AG08396 (cell line): ENCODE results near the gene POMGNT1.

Source experiments
- DNase-seq: peaks from one replicate; pipeline ENCODE4 v3.0.0; 2012; ENCODE audit warnings: low spot score, mixed read lengths

The POMGNT1 gene

DNA sequence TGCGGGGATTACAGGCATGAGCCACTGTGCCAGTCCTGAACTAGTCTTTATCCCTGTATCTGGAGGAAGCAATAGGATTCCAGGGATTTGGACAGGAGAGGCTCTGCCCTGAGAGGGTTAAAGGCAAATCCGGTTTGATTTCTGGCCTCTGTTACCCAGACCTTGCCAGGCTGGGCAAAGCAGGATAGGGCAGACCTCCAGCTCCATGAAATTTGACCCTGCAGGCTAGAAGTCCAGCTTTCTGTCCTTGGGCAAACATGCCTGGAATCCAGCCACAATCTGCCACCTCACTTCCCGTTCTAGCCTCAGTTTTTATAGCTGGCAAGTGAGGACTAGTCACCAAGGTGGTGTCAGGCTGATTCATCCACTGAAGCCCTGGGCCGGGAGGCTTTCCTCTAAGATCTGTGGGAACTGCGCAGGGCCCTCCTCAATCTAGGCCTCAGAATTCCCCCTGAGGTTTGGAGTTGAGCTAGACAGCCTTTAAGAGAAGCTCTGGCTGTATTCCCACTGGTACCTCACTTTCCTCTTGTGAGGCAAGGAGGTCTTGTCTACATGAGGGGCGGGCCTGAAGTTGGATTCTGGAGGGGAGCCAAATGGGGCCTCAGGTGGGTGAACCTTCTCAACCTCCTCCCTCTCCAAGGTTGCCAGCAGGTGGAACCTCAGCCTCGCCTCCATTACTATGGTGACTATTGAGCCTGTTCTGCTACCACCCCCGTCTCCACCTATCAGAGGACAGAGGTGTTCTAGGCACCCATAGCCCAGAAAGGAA is 15.0 kb downstream of the POMGNT1 start:
- peak; percentile 84 for DNase-seq

DNA sequence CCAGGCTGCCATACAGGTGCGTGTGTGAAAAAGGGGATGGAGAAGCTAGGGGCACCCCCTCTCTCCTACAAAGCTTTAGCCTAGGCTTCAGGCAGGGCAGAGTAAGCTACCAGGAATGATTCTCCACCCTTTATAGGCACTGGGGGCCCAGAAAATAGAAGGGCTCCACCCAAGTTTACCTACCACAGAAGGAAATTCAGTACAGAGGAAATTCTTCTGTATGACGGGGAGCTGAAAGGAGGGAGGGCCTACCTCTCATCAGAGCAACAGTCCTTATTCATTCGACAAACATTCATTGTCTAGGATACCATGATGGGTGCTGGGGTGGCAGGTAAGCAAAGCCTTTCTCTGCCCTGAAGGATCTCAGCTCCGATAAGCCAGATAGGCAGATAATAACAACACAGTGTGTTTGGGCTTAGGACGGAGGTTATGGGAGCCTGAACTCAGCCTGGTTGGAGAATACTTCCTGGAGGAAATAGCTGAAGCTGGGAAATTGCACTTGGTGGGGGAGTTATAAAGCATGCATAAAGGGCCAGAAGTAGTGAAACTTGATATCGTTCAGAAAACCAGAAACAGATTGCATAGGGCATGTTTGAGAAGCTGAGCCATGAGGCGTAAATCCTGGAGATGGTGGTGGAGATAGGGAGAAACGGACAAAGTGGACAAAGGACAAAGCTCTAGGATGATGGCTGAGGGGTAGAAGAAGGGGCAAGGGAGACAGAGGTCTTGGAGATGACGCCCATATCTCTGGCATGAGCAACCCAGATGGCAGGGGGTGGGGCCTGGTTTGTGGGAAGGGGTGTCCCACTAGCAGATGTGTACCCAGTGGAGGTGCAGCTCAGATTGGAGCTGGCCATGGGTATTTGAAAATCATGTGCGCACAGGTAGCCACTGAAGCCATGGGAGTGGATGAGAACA is 16.6 kb downstream of the POMGNT1 start:
- DNase-seq: no peak

DNA sequence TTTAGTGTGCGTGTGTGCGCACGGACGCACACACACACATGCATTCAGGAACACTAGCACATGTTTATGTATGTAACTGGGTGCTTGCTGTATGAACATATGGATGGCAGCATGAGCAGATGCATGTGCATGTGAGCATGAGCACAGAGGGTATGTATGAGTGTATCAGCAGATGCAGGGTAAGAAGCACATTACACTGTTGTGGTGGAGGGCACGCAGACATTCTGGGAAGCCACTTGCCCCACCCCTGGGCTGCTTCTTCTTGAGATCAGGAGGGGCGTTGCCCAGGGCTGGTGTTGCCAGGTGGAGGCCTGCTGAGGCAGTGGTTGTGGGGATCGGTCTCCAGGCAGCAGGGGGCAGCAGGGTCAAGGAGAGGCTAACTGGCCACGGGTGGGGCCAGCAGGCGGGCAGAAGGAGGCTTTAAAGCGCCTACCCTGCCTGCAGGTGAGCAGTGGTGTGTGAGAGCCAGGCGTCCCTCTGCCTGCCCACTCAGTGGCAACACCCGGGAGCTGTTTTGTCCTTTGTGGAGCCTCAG is 18.1 kb downstream of the POMGNT1 start:
- no peak for DNase-seq

DNA sequence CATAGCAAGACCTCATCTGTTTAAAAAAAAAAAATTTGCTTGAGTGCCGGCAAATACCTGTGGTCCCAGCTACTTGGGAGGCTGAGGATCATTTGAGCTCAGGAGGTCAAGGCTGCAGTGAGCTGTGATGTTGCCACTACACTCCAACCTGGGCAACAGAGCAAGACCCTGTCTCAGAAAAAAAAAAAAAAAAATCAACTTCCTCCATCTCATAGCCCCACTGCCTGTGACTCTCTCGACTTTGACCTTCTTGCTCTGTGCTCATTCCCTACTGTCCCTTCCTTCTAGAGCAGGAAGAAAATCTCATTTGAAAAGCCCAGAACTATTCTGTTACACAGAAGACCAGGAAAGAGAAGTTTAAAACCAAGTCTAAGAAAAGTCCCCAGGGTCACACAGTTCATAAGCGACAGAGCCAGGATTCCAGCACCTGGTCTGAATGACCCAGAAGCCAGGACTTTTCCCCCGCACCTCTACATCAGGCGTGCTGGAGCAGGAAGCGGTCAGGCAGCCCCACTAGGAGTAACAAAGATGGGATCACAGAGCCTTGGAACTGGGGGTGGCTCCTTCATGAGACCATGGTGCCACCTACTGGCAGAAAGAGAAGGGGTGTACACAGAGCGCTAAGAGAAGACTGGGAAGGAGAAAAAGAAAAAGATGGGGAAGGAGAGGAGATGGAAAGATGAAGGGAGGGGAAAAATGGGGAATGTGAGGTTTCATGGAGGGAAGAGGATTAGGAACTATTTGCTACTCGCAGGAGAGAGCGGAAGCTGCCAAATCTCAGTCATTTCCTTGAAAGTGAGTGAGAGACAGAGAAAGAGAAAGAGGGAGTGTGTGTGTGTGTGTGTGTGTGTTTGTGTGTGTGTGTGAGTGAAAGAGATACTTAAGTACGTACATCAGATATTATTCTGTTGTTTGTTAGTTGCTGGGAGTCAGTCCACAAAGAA is 18.8 kb downstream of the POMGNT1 start:
- DNase-seq: peak; percentile 88

- no peak for DNase-seq
Measured at GRCh38 chr1:46176211-46176865, 21.9 kb downstream of the POMGNT1 start, which contains the start of gene P3R3URF. P3R3URF (minus strand) TSS chr1:46176488; CDS start chr1:46176471, 17 bp downstream.

DNA sequence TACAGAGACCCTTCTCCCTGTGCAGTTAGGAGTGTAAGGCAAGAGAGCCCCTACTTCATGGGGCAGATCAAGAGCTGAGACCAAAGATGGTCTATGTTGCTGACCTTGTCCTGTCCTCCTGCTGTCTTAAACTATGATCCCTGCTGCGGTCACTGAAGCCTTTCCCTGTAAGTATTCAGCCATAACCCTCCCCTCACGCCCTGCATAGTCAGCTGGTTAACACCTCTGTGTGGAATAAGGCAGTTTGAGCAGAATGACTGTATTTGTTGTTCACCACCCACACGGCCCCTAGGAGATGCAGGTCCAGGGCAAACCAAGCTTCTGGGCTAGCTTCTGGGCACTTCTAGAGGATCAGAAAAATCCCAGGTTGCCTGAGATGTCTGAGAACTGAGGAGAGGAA is 23.0 kb downstream of the POMGNT1 start:
- no peak for DNase-seq

DNA sequence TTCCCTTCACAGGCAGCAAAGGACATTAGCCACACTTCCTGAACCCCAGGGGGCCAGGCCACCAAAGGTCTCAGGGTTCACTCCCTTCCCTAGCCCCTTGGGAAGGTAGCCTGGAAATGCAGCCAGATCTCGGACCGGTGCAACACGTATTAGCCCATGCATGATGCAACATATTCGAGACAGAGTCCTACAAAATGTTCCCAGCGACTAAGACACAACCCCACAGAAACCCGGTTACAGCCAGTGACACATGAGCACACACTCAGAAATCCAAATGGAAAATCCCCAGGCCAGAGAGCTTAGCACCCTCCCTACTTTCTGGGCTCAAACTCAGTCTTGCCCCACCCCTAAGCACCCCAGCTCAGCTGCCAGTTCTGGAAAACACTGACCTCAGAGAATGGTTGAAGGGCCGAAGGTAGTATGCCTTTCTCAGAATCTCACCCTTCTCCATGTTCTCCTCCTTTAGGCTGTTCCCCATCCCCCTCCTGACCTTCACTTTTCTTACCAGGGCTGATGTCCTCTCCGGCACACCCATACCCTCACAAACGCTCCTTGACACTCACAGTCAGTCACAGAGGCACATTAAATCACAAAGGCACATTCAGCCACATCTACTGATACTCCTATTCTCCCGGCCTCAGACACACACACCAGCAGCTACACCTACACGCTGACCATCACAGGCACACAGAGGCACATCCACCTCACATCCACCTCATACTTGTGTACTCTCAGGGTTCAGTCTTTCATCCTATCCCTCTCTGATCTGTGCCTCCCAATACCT is 23.6 kb downstream of the POMGNT1 start, which contains the start of gene TSPAN1:
Gene TSPAN1 (plus strand): TSS at position 640 of the 784 bp plus-strand sequence. CDS start 6,021 bp downstream, outside the sequence.
- DNase-seq: peak; percentile 38

GRCh38 chr1:46173361-46173856 is 24.8 kb downstream of the POMGNT1 start:
- DNase-seq: peak; percentile 57

GRCh38 chr1:46172321-46172720 is 25.9 kb downstream of the POMGNT1 start:
- no peak for DNase-seq

- no peak for DNase-seq
Measured at GRCh38 chr1:46171871-46172270, 26.4 kb downstream of the POMGNT1 start.

GRCh38 chr1:46171351-46171750 is 26.9 kb downstream of the POMGNT1 start:
- DNase-seq: no peak

DNA sequence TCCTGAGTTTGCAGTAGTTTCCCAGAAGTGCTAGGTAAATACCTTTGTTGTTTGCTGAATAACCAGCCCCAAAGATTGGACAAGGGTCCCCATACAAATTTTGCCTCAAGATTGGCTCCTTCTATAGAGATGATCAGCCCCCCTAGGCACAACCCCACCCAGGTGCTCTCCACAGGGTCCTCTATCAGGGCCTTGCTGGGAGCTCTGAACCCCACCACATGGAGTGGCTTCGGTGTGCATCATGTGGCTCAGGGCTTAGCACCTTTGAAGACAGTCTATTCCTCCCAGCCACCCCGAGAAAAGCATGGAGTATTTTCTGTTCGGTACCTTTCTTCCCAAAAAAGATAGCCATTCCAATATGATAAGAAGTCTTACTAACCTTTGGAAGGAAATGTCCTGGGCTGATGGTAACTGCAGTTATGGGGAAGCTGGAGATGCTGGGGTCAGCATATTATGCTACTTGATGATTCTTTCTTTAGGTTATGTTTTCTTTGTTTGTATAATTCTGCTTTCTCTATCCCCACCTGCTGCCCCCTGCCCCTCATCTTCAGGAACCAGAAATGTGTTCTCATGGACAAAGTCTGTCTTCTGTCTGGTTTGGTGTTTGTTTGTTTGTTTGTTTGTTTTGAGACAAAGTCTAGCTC is 28.3 kb downstream of the POMGNT1 start:
- no peak for DNase-seq

GRCh38 chr1:46168477-46168876 is 29.8 kb downstream of the POMGNT1 start:
- no peak for DNase-seq

DNA sequence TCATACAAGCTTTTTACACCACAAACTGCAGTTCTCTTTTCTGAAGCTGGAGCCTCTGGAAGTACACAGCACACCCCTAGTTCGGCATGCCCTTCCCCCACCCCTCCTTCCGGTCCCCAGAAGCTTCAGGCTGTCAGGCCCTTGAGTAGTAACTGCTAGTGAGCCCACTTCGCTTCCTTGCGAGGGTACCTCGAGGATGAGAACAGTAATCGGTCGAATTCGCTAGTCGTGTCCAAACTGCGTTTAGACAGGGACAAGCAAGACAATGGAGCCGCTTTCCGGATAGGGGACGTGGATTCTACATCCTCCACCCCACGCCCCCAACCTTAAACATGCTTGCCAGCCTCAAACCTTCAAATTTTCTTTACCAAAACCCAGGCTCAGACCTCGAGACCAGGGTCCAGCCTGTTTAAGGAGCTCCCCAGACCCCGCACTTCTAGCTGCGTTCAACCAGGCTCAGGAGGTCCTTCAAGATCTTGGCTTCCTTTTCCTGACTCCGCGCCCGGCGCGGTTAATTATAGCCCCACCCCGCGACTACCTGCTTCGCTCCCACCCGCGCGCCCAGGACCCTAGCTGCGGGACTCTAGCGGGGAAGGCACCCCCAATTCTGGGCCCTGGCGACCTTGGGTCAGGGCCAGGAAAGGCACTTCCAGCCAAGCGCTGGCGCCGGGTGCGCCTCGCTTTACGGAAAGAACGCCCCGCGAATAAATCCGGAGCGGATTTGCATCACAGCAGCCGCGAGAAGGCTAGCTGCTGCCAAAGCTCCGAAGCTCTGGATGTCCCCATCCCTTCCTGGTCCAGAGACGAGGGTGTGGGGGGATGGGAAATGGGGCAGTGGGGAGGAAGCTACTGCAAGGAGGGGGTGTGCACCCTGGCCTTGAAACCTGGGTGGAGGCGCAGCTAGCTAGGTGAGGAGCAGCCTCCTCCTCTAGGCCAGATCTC is 31.4 kb downstream of the POMGNT1 start:
- no peak for DNase-seq

GRCh38 chr1:46160212-46160611 is 38.0 kb downstream of the POMGNT1 start:
- no peak for DNase-seq

DNA sequence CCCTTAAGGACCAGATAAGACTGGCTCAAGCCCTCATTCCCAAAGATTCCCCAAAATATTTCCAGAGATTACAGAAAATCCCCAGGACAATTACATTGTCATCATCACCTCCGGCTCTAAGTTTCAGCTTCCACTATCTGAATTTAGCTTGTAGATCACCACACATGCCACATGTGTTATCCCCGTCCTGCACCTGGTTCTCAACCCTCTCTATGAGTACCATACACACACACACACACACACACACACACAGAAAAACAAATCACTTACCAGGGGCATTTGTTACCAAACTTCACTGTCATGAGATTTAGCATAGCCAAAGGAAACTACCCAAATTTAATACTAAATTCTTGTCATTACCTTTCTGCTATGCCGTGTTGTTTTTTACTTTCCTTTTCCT is 38.7 kb downstream of the POMGNT1 start:
- DNase-seq: no peak

DNA sequence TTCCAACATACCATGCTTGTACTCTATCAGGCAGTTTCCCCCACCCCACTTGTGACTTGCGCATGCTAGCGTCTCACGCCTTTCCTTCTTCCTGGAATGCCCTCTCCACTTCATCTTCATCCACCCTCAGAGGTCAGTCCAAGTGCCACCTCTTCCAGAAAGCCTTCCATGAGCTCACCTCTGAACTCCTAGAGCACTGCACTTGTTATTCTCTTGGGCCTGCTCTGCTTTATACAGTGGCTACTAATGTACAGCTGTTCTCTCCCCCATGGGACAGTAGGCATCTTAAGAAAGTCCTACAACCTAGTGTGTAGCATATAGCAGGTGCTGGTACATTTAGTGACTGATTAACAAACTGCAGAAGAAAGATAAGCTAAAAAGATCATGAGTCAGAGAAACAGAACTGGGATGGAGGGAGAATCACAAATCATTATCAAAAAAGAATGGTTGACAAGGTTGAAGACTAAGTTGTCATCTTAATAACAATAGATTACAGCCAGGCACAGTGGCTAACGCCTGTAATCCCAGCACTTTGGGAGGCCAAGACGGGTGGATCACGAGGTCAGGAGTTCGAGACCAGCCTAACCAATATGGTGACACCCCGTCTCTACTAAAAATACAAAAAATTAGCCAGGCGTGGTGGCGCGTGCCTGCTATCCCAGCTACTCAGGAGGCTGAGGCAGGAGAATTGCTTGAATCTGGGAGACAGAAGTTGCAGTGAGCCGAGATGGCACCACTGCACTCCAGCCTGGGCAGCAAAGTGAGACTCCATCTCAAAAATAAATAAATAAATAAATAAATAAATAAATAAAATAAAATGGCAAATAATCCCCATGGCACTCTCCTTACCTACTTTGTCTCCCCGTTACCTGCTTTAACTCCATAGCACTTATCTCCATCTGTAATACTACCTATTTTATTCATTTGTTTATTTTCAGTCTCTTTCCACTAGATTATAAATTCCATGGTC is 39.6 kb downstream of the POMGNT1 start:
- no peak for DNase-seq
